Neural progenitor cell (in vitro differentiated cells): ENCODE results near the gene ATG16L1.

ENCODE experiments used
- EZH2phosphoT487 ChIP-seq: fragments of 200-600 bp; sonication (generic); IDR thresholded peaks from 2 replicates; pipeline ENCODE4 v1.6.1; 2017; ENCODE audit warnings: antibody characterized with exemption
- TF ChIP-seq, protein P1 (sequence below): fragments of 200-600 bp; sonication (generic); IDR thresholded peaks from 2 replicates; pipeline ENCODE4 v1.5.1; 2017; ENCODE audit warnings: antibody characterized with exemption, mild to moderate bottlenecking

DNA sequence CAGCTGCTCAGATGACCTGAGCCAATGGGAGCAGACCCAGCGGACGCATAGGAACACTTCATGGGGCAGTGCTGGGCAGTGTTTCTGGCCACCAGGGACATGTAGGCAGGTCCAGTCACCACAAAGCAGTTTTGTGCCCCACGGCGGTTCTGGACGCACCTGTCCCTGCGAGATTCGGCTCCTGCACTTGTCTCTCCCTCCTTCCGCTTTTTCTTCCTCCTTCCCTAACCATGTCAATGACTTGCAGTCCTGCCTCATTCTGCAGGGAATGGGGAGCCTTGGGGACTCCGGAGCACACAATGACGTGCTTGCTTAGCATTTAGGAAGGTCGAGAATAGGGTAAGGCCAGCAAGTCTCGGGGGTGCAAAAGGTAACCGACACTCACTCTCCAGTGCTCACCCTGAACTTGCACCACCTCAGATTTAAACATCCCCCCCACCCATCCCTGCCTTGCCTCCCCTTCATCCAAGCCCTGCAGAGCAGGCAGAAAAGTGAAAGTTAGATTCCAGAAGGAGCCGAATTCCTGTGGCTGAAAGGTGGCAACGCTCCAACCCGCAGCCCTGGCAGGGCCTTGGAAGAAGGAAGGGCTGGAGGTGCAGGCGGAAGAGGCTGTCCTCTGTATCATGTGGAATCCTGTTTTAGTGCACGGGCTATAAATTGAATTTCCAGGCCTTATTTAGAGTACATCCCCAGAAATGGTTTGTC, 40.5 kb upstream of the ATG16L1 start:
- TF ChIP-seq, protein P1, sequence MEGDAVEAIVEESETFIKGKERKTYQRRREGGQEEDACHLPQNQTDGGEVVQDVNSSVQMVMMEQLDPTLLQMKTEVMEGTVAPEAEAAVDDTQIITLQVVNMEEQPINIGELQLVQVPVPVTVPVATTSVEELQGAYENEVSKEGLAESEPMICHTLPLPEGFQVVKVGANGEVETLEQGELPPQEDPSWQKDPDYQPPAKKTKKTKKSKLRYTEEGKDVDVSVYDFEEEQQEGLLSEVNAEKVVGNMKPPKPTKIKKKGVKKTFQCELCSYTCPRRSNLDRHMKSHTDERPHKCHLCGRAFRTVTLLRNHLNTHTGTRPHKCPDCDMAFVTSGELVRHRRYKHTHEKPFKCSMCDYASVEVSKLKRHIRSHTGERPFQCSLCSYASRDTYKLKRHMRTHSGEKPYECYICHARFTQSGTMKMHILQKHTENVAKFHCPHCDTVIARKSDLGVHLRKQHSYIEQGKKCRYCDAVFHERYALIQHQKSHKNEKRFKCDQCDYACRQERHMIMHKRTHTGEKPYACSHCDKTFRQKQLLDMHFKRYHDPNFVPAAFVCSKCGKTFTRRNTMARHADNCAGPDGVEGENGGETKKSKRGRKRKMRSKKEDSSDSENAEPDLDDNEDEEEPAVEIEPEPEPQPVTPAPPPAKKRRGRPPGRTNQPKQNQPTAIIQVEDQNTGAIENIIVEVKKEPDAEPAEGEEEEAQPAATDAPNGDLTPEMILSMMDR = no peak
- no peak for TF ChIP-seq EZH2phosphoT487
